Astrocyte of the spinal cord (primary cell): ENCODE measurements around the gene ITPR2.
"Not testable (repeated sequence)": the region's sequence is repeated elsewhere in the genome, so short reads cannot be mapped to it uniquely, and the experiment has no call there.

Source experiments
- DNase-seq: peaks from one replicate; pipeline ENCODE4 v3.0.0; 2011; ENCODE audit warnings: low read depth, low spot score
- H3K4me3 ChIP-seq: 2 replicates; pipeline ENCODE4 v1.5.1; 2011; ENCODE audit warnings: low read depth, mild to moderate bottlenecking, low read length, moderate library complexity
- in situ Hi-C: cut with HindIII; loops from 2 replicates; pipeline ENCODE4 v1.10.0; 2017; ENCODE audit warnings: low sequenced_read_pairs
- TF ChIP-seq, protein P1 (sequence below): IDR thresholded peaks from 2 replicates; pipeline ENCODE4 v1.5.1; 2012; ENCODE audit warnings: low read depth, mild to moderate bottlenecking, low read length, inconsistent platforms

Gene ITPR2

DNA sequence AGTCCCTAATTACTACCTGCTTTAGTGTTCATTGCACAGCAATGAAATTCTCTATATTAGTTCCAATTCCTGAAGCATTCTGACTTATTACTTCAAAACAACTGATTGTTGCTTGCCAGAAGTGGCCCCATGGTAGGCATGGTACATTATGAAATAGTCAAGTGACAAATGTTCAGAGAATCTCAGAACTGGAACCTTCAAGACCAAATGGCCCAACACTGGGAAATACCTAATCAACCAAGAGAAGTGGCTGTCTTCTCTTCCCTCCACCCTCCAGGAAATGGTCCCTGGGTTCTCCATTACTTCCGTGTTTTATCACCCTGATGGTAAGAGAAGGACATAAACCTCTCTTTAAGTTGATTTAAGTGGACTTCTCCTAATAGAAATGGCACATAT is 49.9 kb downstream of the ITPR2 start:
- TF ChIP-seq, protein P1, sequence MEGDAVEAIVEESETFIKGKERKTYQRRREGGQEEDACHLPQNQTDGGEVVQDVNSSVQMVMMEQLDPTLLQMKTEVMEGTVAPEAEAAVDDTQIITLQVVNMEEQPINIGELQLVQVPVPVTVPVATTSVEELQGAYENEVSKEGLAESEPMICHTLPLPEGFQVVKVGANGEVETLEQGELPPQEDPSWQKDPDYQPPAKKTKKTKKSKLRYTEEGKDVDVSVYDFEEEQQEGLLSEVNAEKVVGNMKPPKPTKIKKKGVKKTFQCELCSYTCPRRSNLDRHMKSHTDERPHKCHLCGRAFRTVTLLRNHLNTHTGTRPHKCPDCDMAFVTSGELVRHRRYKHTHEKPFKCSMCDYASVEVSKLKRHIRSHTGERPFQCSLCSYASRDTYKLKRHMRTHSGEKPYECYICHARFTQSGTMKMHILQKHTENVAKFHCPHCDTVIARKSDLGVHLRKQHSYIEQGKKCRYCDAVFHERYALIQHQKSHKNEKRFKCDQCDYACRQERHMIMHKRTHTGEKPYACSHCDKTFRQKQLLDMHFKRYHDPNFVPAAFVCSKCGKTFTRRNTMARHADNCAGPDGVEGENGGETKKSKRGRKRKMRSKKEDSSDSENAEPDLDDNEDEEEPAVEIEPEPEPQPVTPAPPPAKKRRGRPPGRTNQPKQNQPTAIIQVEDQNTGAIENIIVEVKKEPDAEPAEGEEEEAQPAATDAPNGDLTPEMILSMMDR: no peak
- in situ Hi-C loops: no loop called here
- DNase-seq: no peak
- H3K4me3 ChIP-seq: no peak overlapping the region

- in situ Hi-C loops: no loop called here
- TF ChIP-seq, protein P1: no peak
- no peak overlapping the region for H3K4me3 ChIP-seq
- no peak for DNase-seq
Measured at GRCh38 chr12:26782372-26783130, 50.4 kb downstream of the ITPR2 start.

DNA sequence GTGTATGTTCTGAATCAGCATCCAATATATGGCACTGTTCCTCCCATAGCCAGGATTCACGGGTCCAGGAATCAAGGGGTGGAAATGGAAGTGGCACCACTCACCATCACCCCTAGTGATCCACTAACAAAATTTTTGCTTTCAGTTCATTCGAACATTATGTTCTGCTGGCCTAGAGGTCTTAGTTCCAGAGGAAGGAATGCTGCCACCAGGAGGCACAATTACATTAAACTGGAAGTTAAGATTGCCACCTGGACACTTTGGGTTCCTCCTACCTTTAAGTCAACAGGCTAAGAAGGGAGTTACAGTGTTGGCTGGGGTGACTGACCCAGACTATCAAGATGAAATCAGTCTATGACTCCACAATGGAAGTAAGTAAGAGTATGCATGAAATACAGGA is 52.3 kb downstream of the ITPR2 start:
- DNase-seq, H3K4me3 ChIP-seq, in situ Hi-C loops: not testable (repeated sequence)

DNA sequence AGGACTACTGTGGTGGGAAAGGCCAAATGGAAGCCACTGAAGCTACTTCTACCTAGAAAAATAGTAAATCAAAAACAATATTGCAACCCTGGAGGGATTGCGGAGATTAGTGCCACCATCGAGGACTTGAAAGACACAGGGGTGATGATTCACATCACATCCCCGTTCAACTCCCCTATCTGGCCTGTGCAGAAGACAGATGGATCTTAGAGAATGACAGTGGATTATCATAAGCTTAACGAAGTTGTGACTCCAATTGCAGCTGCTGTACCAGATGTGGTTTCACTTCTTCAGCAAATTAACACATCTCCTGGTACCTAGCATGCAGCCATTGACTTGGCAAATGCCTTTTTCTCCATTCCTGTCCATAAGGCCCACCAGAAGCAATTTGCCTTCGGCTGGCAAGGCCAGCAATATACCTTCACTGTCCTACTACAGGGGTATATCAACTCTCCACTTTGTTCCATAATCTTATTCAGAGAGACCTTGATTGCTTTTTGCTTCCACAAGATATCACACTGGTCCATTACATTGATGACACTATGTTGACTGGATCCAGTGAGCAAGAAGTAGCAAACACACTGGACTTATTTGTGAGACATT is 54.7 kb downstream of the ITPR2 start:
- in situ Hi-C loops, H3K4me3 ChIP-seq, DNase-seq: not testable (repeated sequence)

DNA sequence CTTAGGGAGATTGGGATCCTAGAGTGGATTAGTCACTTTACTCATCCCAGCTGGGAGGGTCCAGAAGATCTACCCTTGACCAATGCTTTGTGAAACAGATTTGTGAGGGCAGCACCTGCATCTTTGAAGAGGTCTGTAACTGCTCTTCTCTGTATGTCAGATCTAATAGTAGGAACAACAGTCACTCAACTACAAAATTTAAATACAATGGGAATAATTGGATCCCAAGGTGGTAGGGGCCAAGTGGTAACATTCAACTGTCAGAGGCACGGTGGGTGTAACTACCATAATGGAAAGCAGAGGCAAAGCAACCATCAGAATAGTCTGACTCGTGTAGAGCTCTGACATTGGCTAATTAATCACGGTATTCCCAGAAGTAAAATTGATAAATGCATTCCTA is 55.8 kb downstream of the ITPR2 start:
- in situ Hi-C loops: no loop called here
- DNase-seq: no peak
- H3K4me3 ChIP-seq: no peak overlapping the region

GRCh38 chr12:26775991-26776390 is 57.0 kb downstream of the ITPR2 start:
- H3K4me3 ChIP-seq, DNase-seq, in situ Hi-C loops: not testable (repeated sequence)

More for the DNA sequence above, 55.8 kb downstream of the ITPR2 start:
- TF ChIP-seq, protein P1: no peak

DNA sequence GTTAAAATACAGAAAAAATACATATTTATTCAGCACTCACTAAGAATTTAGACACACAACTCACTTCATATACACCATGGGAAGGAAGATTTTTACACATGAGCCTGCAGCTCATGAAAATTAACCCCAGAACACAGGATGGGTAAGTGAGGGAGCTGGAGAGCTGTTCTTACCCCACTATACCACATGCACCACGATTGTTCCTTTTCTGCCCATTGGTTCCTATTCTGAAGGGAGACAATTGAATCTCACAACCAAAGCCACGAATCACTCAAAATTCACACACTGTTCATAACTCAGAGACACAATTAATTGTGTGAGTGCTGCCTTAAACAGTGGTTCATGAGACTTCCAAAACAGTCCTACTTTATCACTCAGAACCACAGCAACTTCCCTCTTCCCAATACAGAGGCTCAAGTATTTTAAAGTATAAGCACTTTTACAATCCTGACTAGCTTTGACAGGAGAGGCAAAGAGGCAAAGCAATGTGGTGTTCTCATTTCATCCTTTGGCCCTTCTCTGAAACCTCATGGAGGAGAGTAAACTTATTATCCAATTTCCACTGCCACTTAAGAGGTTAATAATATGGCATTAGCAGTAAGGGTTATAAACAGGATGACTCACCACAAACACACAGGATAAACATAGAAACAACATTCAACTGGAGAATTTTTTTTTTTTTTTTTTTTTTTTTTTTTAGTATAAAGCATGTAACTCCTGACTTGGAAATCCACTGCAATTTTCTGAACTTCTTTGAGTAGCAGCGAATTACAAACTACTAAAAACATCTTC is 59.5 kb downstream of the ITPR2 start:
- DNase-seq: no peak
- TF ChIP-seq, protein P1: no peak
- in situ Hi-C loops: no loop called here
- H3K4me3 ChIP-seq: no peak overlapping the region

DNA sequence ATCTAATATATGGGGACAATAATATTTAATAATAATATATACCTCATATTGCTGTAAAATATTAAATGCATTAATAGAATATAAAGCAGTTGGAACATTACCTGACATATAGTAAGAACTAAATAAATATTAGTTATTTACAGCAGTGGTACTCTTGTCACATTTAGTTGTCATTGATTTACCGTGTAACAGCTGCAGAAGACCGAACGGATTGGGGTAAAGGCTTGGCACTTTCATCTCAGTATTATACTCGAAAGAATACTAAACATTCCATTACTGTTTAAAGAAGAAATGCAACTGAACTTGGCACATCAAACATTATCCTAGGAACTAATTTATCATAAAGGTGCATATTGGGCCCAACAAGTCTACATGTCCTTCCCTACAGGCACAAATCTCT is 61.1 kb downstream of the ITPR2 start:
- no peak overlapping the region for H3K4me3 ChIP-seq
- TF ChIP-seq, protein P1: no peak
- in situ Hi-C loops: no loop called here
- DNase-seq: no peak
